ENCODE results near the gene C2orf72. TPM values are rescaled to one million over a fixed set of nuclear protein-coding genes. Genes with fewer than 3 reads are reported as not detected.

Gene C2orf72
- total and polyA plus RNA-seq, 2 of the 13 experiments (the other 11 are each of a cell fraction or from before 2014, with no cell fraction given), result 147 to 203 TPM

DNA sequence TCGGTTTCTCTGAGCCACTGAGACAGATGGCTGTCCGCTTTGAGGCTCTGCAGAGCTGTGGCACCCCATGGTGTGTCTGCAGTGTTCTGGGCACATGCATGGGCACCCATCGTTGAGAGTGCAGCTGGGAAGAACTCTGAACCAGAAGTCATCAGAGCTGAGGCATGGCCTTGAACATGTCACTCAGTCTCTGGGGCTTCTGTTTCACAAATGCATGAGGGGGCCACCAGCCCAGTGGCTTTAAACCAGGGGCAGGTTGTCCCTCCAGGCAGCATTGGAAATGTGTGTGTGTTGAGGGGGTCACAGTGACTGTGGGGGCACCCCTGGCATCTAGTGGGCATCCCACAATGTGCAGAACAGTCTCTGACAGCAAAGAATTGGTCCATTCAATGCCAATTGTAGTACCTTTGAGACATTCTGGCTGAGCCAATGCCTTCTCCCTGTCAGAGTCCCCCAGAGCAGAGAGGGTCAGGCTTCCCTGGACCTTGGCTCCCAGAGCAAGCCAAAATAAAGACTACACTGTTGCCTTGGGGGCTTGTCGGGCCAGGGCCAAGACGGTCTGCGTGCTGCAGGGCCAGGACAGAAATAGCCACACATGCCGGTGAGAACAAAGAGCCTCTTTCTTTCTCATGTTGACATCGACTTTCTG is 10.1 kb downstream of the C2orf72 start (continued):
- TF ChIP-seq ZFP41 (CRISPR knock-in tag; IDR thresholded peaks at IDR 0.05; ENCODE audit: borderline replicate concordance) (peak; percentile 11; the same call in 1 of the 2 replicates), CCDC6 (CRISPR knock-in tag; IDR thresholded peaks at IDR 0.05) (no peak), ZNF75D (CRISPR knock-in tag; IDR thresholded peaks at IDR 0.05; ENCODE audit: borderline replicate concordance) (no peak), SRY (CRISPR knock-in tag; IDR thresholded peaks at IDR 0.05) (no peak), SNRNP70 (IDR thresholded peaks at IDR 0.05; ENCODE audit: low read depth, low read length) (no peak), ZNF160 (CRISPR knock-in tag; IDR thresholded peaks at IDR 0.05) (0 out of 2 replicates have a peak, but pooled peaks have one; percentile 45), PHF21A (CRISPR knock-in tag; IDR thresholded peaks at IDR 0.05) (peak; percentile 21; the same call in 1 of the 2 replicates), GFI1 (CRISPR knock-in tag; IDR thresholded peaks at IDR 0.05; ENCODE audit: borderline replicate concordance) (no peak), ZNF451 (CRISPR knock-in tag; IDR thresholded peaks at IDR 0.05) (no peak), ZNF33B (CRISPR knock-in tag; IDR thresholded peaks at IDR 0.05) (0 out of 2 replicates have a peak, but pooled peaks have one; percentile 44), ADNP (CRISPR knock-in tag; IDR thresholded peaks at IDR 0.05) (no peak), NFE2L2 (IDR thresholded peaks at IDR 0.05; ENCODE audit: low read length) (no peak), CBX5 (CRISPR knock-in tag; IDR thresholded peaks at IDR 0.05; ENCODE audit: borderline replicate concordance) (no peak), ZFAT (CRISPR knock-in tag; conservative IDR thresholded peaks at IDR 0.05) (no peak), CBFB (CRISPR knock-in tag; IDR thresholded peaks at IDR 0.05) (no peak), IKZF1 (IDR thresholded peaks at IDR 0.05) (no peak), ZNF431 (CRISPR knock-in tag; IDR thresholded peaks at IDR 0.05; ENCODE audit: borderline replicate concordance, low read depth) (no peak), ZBTB1 (CRISPR knock-in tag; IDR thresholded peaks at IDR 0.05; ENCODE audit: borderline replicate concordance) (no peak), GTF2F1 (IDR thresholded peaks at IDR 0.05; ENCODE audit: low read length) (no peak), ZNF329 (CRISPR knock-in tag; IDR thresholded peaks at IDR 0.05; ENCODE audit: low read depth) (no peak), CHD4 (IDR thresholded peaks at IDR 0.05; ENCODE audit: borderline replicate concordance, low read length) (no peak), HOXA7 (CRISPR knock-in tag; IDR thresholded peaks at IDR 0.05) (no peak)
- TF ChIP-seq, protein P1, sequence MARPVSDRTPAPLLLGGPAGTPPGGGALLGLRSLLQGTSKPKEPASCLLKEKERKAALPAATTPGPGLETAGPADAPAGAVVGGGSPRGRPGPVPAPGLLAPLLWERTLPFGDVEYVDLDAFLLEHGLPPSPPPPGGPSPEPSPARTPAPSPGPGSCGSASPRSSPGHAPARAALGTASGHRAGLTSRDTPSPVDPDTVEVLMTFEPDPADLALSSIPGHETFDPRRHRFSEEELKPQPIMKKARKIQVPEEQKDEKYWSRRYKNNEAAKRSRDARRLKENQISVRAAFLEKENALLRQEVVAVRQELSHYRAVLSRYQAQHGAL (CRISPR knock-in tag; IDR thresholded peaks at IDR 0.05; ENCODE audit: not compliant biosample characterization), result no peak
- TF ChIP-seq, protein P2, sequence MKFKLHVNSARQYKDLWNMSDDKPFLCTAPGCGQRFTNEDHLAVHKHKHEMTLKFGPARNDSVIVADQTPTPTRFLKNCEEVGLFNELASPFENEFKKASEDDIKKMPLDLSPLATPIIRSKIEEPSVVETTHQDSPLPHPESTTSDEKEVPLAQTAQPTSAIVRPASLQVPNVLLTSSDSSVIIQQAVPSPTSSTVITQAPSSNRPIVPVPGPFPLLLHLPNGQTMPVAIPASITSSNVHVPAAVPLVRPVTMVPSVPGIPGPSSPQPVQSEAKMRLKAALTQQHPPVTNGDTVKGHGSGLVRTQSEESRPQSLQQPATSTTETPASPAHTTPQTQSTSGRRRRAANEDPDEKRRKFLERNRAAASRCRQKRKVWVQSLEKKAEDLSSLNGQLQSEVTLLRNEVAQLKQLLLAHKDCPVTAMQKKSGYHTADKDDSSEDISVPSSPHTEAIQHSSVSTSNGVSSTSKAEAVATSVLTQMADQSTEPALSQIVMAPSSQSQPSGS (CRISPR knock-in tag; IDR thresholded peaks at IDR 0.05), result no peak
- TF ChIP-seq, protein P3, sequence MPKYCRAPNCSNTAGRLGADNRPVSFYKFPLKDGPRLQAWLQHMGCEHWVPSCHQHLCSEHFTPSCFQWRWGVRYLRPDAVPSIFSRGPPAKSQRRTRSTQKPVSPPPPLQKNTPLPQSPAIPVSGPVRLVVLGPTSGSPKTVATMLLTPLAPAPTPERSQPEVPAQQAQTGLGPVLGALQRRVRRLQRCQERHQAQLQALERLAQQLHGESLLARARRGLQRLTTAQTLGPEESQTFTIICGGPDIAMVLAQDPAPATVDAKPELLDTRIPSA (CRISPR knock-in tag; IDR thresholded peaks at IDR 0.05; ENCODE audit: borderline replicate concordance), result no peak
- TF ChIP-seq, protein P4, sequence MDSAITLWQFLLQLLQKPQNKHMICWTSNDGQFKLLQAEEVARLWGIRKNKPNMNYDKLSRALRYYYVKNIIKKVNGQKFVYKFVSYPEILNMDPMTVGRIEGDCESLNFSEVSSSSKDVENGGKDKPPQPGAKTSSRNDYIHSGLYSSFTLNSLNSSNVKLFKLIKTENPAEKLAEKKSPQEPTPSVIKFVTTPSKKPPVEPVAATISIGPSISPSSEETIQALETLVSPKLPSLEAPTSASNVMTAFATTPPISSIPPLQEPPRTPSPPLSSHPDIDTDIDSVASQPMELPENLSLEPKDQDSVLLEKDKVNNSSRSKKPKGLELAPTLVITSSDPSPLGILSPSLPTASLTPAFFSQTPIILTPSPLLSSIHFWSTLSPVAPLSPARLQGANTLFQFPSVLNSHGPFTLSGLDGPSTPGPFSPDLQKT (CRISPR knock-in tag; IDR thresholded peaks at IDR 0.05; ENCODE audit: borderline replicate concordance), result no peak

Data from HepG2 (cell line).